SK-N-SH (cell line): ENCODE measurements around the gene FARSA. TPM values are rescaled to one million over a fixed set of nuclear protein-coding genes. Genes with fewer than 3 reads are reported as not detected.

Source experiments
- CTCF ChIA-PET: fragments of 300-600, 350-600 bp; formaldehyde crosslinking; extraction: SDS; loops from one replicate; lab custom pipeline; 2021; lab: Yijun Ruan, JAX
- POLR2A ChIA-PET: fragments of 350-600 bp; sonication (Branson Sonifier 250); formaldehyde crosslinking; extraction: SDS; loops from one replicate; lab custom pipeline; 2020; ENCODE audit warnings: antibody characterized with exemption, inconsistent platforms; lab: Yijun Ruan, JAX
- DNase-seq: peaks from one replicate; pipeline ENCODE4 v3.0.0; 2012
- H2AFZ ChIP-seq: fragments of 200-600 bp; sonication (generic); 2 replicates; pipeline ENCODE4 v1.8.1; 2016; ENCODE audit warnings: antibody characterized with exemption, mild to moderate bottlenecking, low read depth
- H3F3A ChIP-seq: fragments of 200-600 bp; sonication (generic); replicated peaks from 2 replicates; pipeline ENCODE3; 2016; ENCODE audit warnings: antibody characterized with exemption, mild to moderate bottlenecking; ENCODE audit not compliant: insufficient read depth
- H3K27ac ChIP-seq, 2 experiments: fragments of 200-500 bp in 1 of 2; fragments of 200-600 bp in 1 of 2; sonication (Bioruptor generic) in 1 of 2; sonication (generic), shearing (Covaris generic) in 1 of 2; 2 replicates each; pipeline versions ENCODE4 v1.5.1 to v1.6.1; 2014 to 2016; ENCODE audit warnings: low read depth in 2 of 2, inconsistent platforms in 1 of 2, low read length in 1 of 2, mild to moderate bottlenecking in 1 of 2, mixed read lengths in 1 of 2
- H3K27me3 ChIP-seq: fragments of 200-600 bp; sonication (generic), shearing (Covaris generic); 2 replicates; pipeline ENCODE4 v1.6.1; 2016; ENCODE audit warnings: mixed run types; ENCODE audit not compliant: insufficient read depth
- H3K36me3 ChIP-seq, 2 experiments: fragments of 200-500 bp in 1 of 2; fragments of 200-600 bp in 1 of 2; sonication (Bioruptor generic) in 1 of 2; sonication (generic) in 1 of 2; replicated peaks in 1 of 2; 2 replicates each; pipeline versions ENCODE3 to v1.5.1; 2014 to 2016; ENCODE audit warnings: low read length in 1 of 2, mild to moderate bottlenecking in 1 of 2; ENCODE audit not compliant: insufficient read depth in 2 of 2, control insufficient read depth in 1 of 2
- H3K4me1 ChIP-seq, 2 experiments: fragments of 200-500 bp in 1 of 2; fragments of 200-600 bp in 1 of 2; sonication (Bioruptor generic) in 1 of 2; sonication (generic), shearing (Covaris generic) in 1 of 2; 2 replicates each; pipeline versions ENCODE4 v1.5.1 to v1.6.1; 2014 to 2016; ENCODE audit warnings: low read depth in 1 of 2, low read length in 1 of 2, mixed run types in 1 of 2; ENCODE audit not compliant: insufficient read depth in 2 of 2, control insufficient read depth in 1 of 2
- H3K4me2 ChIP-seq: fragments of 200-600 bp; sonication (generic), shearing (Covaris generic); 2 replicates; pipeline ENCODE4 v1.6.1; 2017; ENCODE audit warnings: mixed run types
- H3K4me3 ChIP-seq, 2 experiments: fragments of 200-500 bp in 1 of 2; fragments of 200-600 bp in 1 of 2; sonication (Bioruptor generic) in 1 of 2; sonication (generic), shearing (Covaris generic) in 1 of 2; 2 replicates each; pipeline versions ENCODE4 v1.5.1 to v1.8.1; 2014 to 2016; ENCODE audit warnings: low read depth in 2 of 2, inconsistent platforms in 1 of 2, low read length in 1 of 2, mild to moderate bottlenecking in 1 of 2, mixed read lengths in 1 of 2, moderate library complexity in 1 of 2
- H3K79me2 ChIP-seq: fragments of 200-600 bp; sonication (generic); 2 replicates; pipeline ENCODE4 v1.8.1; 2017; ENCODE audit warnings: mild to moderate bottlenecking; ENCODE audit not compliant: insufficient read depth
- H3K9ac ChIP-seq: fragments of 200-600 bp; sonication (generic); 2 replicates; pipeline ENCODE4 v1.6.1; 2017; ENCODE audit warnings: mixed run types
- H3K9me2 ChIP-seq: fragments of 200-600 bp; sonication (generic); 2 replicates; pipeline ENCODE4 v1.6.1; 2017; ENCODE audit warnings: mixed run types
- H3K9me3 ChIP-seq: fragments of 200-600 bp; sonication (generic); 2 replicates; pipeline ENCODE4 v1.6.1; 2017; ENCODE audit warnings: mixed run types, mild to moderate bottlenecking, moderate library complexity
- H4K20me1 ChIP-seq: fragments of 200-600 bp; sonication (generic); 2 replicates; pipeline ENCODE4 v1.6.1; 2017; ENCODE audit warnings: mild to moderate bottlenecking, mixed run types; ENCODE audit not compliant: insufficient read depth
- CHD2 ChIP-seq: fragments of 150-350 bp; IDR thresholded peaks from 2 replicates; pipeline ENCODE4 v1.6.1; 2018; ENCODE audit warnings: low read length; ENCODE audit not compliant: partially characterized antibody
- ELF1 ChIP-seq: IDR thresholded peaks from 2 replicates; pipeline ENCODE4 v1.4.0; 2012
- EZH2phosphoT487 ChIP-seq: fragments of 200-600 bp; sonication (generic); IDR thresholded peaks from 2 replicates; pipeline ENCODE4 v1.6.1; 2017; ENCODE audit warnings: low read depth, mixed run types, mild to moderate bottlenecking, antibody characterized with exemption, moderate library complexity, borderline replicate concordance
- FOXJ3 ChIP-seq: sonication (generic); formaldehyde crosslinking; IDR thresholded peaks from 2 replicates; pipeline ENCODE4 v1.5.1; 2020; ENCODE audit warnings: mild to moderate bottlenecking, missing genetic modification reagents
- GABPA ChIP-seq: IDR thresholded peaks from 2 replicates; pipeline ENCODE4 v1.4.0; 2012; ENCODE audit warnings: low read depth, mild to moderate bottlenecking
- MXI1 ChIP-seq: IDR thresholded peaks from 2 replicates; pipeline ENCODE4 v1.6.1; 2012; ENCODE audit warnings: mild to moderate bottlenecking, low read depth, low read length, improper control_type of control experiment
- NFIC ChIP-seq: IDR thresholded peaks from 2 replicates; pipeline ENCODE4 v1.4.0; 2012; ENCODE audit warnings: borderline replicate concordance
- PBX3 ChIP-seq: IDR thresholded peaks from 2 replicates; pipeline ENCODE4; 2012
- SIN3A ChIP-seq: IDR thresholded peaks from 2 replicates; pipeline ENCODE4 v1.6.1; 2012; ENCODE audit warnings: low read depth, mild to moderate bottlenecking, low read length, moderate library complexity, borderline replicate concordance
- TAF1 ChIP-seq: IDR thresholded peaks from 2 replicates; pipeline ENCODE4 v1.6.1; 2012; ENCODE audit warnings: low read depth, mild to moderate bottlenecking, low read length, moderate library complexity, borderline replicate concordance
- TEAD4 ChIP-seq: IDR thresholded peaks from 2 replicates; pipeline ENCODE4 v1.4.0; 2012; ENCODE audit warnings: mild to moderate bottlenecking, borderline replicate concordance; ENCODE audit not compliant: insufficient read depth
- USF2 ChIP-seq: fragments of 150-350 bp; IDR thresholded peaks from 2 replicates; pipeline ENCODE4 v1.6.1; 2017; ENCODE audit warnings: antibody characterized with exemption, low read length, low read depth, borderline replicate concordance
- WGBS: methylation state at CpG from one replicate; pipeline ENCODE4 v1.1.6; 2017; ENCODE audit warnings: low lambda C conversion rate; 5-methylcytosine and 5-hydroxymethylcytosine counted together
- polyA plus RNA-seq, 3 experiments: library from polyadenylated mRNA; depleted of rRNA; stranded (reverse); fragments of >200 nt; gene quantifications; 2 replicates each; pipeline ENCODE4 v1.2.3, GENCODE V29; 2012
- TF ChIP-seq, protein P1 (sequence below): IDR thresholded peaks from 2 replicates; pipeline ENCODE4 v1.4.0; 2012; ENCODE audit warnings: low read depth

FARSA gene
- polyA plus RNA-seq, 1 of the 3 experiments (the other 2 are of a cell fraction): 170 TPM

- TF ChIP-seq EZH2phosphoT487 (no peak), FOXJ3 (0 out of 2 replicates have a peak, but pooled peaks have one; percentile 18), CHD2 (no peak), SIN3A (no peak), NFIC (0 out of 2 replicates have a peak, but pooled peaks have one; percentile 34), MXI1 (peak; percentile 17; the same call in 1 of the 2 replicates), TEAD4 (no peak), GABPA (no peak), USF2 (no peak), ELF1 (no peak)
- TF ChIP-seq, protein P1, sequence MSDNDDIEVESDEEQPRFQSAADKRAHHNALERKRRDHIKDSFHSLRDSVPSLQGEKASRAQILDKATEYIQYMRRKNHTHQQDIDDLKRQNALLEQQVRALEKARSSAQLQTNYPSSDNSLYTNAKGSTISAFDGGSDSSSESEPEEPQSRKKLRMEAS: no peak
- Histone ChIP-seq H3K79me2 (no peaks in the 10 kb centered on the region), H3K36me3 (no peaks in the 10 kb centered on the region), H2AFZ (peak overlapping the region; percentile 5; the same call in 1 of the 2 replicates), H3K9me3 (no peaks in the 10 kb centered on the region), H3K27ac (peak overlapping the region in 1 of 2 experiments; percentile 78; a peak in 2 of 4 replicates), H4K20me1 (no peaks in the 10 kb centered on the region), H3K4me1 (peaks cover 5 to 22% of the 10 kb centered on the region in 2 experiments; a peak in 3 of 4 replicates), H3F3A (no peaks in the 10 kb centered on the region), H3K9ac (no peak overlapping the region), H3K4me3 (no peak overlapping the region), H3K4me2 (no peak overlapping the region), H3K9me2 (no peaks in the 10 kb centered on the region), H3K27me3 (no peaks in the 10 kb centered on the region)
- ChIA-PET POLR2A (interaction anchor here (0.7 to 1.7 kb wide), 10 partner anchors 11 to 42 kb away, joined by 3 to 10 read pairs (median 4); partner anchors contain the start of genes CALR, FARSA and GCDH), CTCF (interaction anchor here (1.0 to 1.9 kb wide), 7 partner anchors 11 to 153 kb away, joined by 3 to 6 read pairs (median 4); partner anchors contain the start of gene GCDH)
- DNase-seq: peak; percentile 77
- 30% methylated on average over 20 of the region's 22 CpGs for WGBS
Measured at GRCh38 chr19:12913011-12913561, 20.4 kb downstream of the FARSA start.

GRCh38 chr19:12912571-12912970 is 20.9 kb downstream of the FARSA start:
- TF ChIP-seq PBX3: no peak
- TF ChIP-seq TAF1: no peak
- Histone ChIP-seq H3K27ac (peak overlapping the region in 1 of 2 experiments; percentile 78; a peak in 2 of 4 replicates), H3K4me1 (peaks cover 5 to 22% of the 10 kb centered on the region in 2 experiments; a peak in 3 of 4 replicates), H3K27me3 (no peaks in the 10 kb centered on the region), H2AFZ (peak overlapping the region; percentile 5; the same call in 1 of the 2 replicates), H3K4me2 (no peak overlapping the region), H3K9me3 (no peaks in the 10 kb centered on the region), H3K36me3 (no peaks in the 10 kb centered on the region), H3K79me2 (no peaks in the 10 kb centered on the region), H3K4me3 (no peak overlapping the region), H3F3A (no peaks in the 10 kb centered on the region), H3K9ac (no peak overlapping the region), H4K20me1 (no peaks in the 10 kb centered on the region), H3K9me2 (no peaks in the 10 kb centered on the region)
- no peak for DNase-seq
- CTCF ChIA-PET: interaction anchor here (1.0 to 1.9 kb wide), 3 partner anchors 10 to 152 kb away, joined by 3 to 6 read pairs (median 4); no protein-coding TSS in a partner anchor
- POLR2A ChIA-PET: interaction anchor here (0.7 to 1.7 kb wide), 8 partner anchors 11 to 42 kb away, joined by 3 to 10 read pairs (median 3); partner anchors contain the start of genes GCDH and RAD23A
- WGBS: 56% methylated on average over 4 of the region's 4 CpGs
